ENCODE results near the gene FHL3. TPM values are rescaled to one million over a fixed set of nuclear protein-coding genes. Genes with fewer than 3 reads are reported as not detected.
A peak's percentile ranks its signal among the peaks of the same experiment; 100 is the strongest.

Gene FHL3
- total and polyA plus RNA-seq, 2 experiments from 2014 or later: 28.3 to 49.0 TPM

DNA sequence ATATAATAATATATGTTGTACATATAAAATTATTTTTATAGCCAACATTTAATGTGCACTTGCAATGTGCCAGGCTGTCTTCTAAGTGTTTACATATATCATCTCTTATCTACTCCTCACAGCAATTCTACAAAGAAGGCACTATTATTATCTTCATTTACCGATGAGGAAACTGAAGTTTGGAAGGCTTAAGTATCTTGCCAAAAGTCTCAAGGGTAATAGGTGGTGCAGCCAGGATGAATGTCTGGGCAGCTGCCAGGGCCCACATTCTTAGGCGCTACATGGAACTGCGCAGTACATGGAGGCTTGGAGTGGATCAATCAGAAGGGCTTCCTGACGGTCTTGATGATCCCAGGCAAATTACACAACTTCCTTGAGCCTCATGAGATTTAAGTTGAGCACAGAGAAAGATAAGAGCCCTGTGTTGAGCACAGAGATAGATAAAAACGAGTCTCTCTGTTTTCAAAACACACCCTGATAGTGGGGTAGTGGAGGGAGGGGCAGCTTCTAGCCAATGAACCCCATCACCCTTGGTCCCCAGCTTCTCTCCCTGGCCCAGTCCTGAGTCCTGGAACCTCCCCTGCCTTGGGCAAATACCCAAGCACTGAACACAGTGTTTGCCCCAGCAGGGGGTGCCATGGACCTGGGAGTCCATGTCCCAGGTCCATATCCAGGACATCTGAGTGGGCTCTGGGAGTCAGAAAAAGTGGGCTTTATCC, 32.1 kb upstream of the FHL3 start:
- DNase-seq (ENCODE audit: low spot score): no peak
- peaks cover 6% of the 10 kb centered on the region for H3K27me3 Mint-ChIP-seq (ENCODE audit: insufficient read depth, low read depth, poor library complexity)
- no peak overlapping the region for H2AFZ ChIP-seq
- no peaks in the 10 kb centered on the region for H3F3A ChIP-seq (replicated peaks; ENCODE audit: low read depth)
- no peaks in the 10 kb centered on the region for H3K79me2 ChIP-seq (replicated peaks; ENCODE audit: insufficient read depth)
- peaks cover 4% of the 10 kb centered on the region for H3K9me3 Mint-ChIP-seq
- H3K4me1 ChIP-seq (ENCODE audit: insufficient read depth): no peaks in the 10 kb centered on the region
- peaks cover 16% of the 10 kb centered on the region for H3K4me1 Mint-ChIP-seq
- TF ChIP-seq CTCF (conservative IDR thresholded peaks at IDR 0.05; ENCODE audit: low read depth in 2 of 2) (peak in 1 of 2 experiments; percentile 53; a peak in 2 of 4 replicates), CREB1 (CRISPR knock-in tag; IDR thresholded peaks at IDR 0.05; ENCODE audit: low read depth) (no peak)
- peaks cover 27% of the 10 kb centered on the region for H3K36me3 Mint-ChIP-seq (ENCODE audit: low read depth)
- H3K27ac Mint-ChIP-seq: no peak overlapping the region
- H3K27me3 ChIP-seq (ENCODE audit: insufficient read depth): no peaks in the 10 kb centered on the region
- no peak overlapping the region for H3K27ac ChIP-seq (ENCODE audit: low read depth)
- H3K4me3 Mint-ChIP-seq: no peak overlapping the region
- H4K20me1 ChIP-seq (replicated peaks; ENCODE audit: insufficient read depth): no peaks in the 10 kb centered on the region; the same call in 1 of the 2 replicates
- H3K36me3 ChIP-seq (ENCODE audit: insufficient read depth): no peaks in the 10 kb centered on the region
- ATAC-seq: no peak
- no peak overlapping the region for H3K4me2 ChIP-seq
- no peak overlapping the region for H3K4me3 ChIP-seq
- no peaks in the 10 kb centered on the region; the same call in 1 of the 2 replicates for H3K9me2 ChIP-seq (ENCODE audit: insufficient read depth)

- peaks cover 14% of the 10 kb centered on the region for H3K36me3 Mint-ChIP-seq (ENCODE audit: low read depth)
- TF ChIP-seq ZNF331 (CRISPR knock-in tag; IDR thresholded peaks at IDR 0.05; ENCODE audit: low read depth) (no peak), CREB1 (CRISPR knock-in tag; IDR thresholded peaks at IDR 0.05; ENCODE audit: low read depth) (no peak), POLR2AphosphoS5 (IDR thresholded peaks at IDR 0.05; ENCODE audit: low read depth) (no peak), JUNB (IDR thresholded peaks at IDR 0.05; ENCODE audit: unreplicated experiment) (no peak), STAT1 (IDR thresholded peaks at IDR 0.05; ENCODE audit: unreplicated experiment) (no peak), NANOG (IDR thresholded peaks at IDR 0.05; ENCODE audit: borderline replicate concordance) (no peak), ZNF114 (CRISPR knock-in tag; IDR thresholded peaks at IDR 0.05) (no peak), EZH2 (IDR thresholded peaks at IDR 0.05; ENCODE audit: low read depth, unreplicated experiment) (no peak)
- TF ChIP-seq, protein P1, sequence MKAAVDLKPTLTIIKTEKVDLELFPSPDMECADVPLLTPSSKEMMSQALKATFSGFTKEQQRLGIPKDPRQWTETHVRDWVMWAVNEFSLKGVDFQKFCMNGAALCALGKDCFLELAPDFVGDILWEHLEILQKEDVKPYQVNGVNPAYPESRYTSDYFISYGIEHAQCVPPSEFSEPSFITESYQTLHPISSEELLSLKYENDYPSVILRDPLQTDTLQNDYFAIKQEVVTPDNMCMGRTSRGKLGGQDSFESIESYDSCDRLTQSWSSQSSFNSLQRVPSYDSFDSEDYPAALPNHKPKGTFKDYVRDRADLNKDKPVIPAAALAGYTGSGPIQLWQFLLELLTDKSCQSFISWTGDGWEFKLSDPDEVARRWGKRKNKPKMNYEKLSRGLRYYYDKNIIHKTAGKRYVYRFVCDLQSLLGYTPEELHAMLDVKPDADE (IDR thresholded peaks at IDR 0.05): no peak
- TF ChIP-seq, protein P2, sequence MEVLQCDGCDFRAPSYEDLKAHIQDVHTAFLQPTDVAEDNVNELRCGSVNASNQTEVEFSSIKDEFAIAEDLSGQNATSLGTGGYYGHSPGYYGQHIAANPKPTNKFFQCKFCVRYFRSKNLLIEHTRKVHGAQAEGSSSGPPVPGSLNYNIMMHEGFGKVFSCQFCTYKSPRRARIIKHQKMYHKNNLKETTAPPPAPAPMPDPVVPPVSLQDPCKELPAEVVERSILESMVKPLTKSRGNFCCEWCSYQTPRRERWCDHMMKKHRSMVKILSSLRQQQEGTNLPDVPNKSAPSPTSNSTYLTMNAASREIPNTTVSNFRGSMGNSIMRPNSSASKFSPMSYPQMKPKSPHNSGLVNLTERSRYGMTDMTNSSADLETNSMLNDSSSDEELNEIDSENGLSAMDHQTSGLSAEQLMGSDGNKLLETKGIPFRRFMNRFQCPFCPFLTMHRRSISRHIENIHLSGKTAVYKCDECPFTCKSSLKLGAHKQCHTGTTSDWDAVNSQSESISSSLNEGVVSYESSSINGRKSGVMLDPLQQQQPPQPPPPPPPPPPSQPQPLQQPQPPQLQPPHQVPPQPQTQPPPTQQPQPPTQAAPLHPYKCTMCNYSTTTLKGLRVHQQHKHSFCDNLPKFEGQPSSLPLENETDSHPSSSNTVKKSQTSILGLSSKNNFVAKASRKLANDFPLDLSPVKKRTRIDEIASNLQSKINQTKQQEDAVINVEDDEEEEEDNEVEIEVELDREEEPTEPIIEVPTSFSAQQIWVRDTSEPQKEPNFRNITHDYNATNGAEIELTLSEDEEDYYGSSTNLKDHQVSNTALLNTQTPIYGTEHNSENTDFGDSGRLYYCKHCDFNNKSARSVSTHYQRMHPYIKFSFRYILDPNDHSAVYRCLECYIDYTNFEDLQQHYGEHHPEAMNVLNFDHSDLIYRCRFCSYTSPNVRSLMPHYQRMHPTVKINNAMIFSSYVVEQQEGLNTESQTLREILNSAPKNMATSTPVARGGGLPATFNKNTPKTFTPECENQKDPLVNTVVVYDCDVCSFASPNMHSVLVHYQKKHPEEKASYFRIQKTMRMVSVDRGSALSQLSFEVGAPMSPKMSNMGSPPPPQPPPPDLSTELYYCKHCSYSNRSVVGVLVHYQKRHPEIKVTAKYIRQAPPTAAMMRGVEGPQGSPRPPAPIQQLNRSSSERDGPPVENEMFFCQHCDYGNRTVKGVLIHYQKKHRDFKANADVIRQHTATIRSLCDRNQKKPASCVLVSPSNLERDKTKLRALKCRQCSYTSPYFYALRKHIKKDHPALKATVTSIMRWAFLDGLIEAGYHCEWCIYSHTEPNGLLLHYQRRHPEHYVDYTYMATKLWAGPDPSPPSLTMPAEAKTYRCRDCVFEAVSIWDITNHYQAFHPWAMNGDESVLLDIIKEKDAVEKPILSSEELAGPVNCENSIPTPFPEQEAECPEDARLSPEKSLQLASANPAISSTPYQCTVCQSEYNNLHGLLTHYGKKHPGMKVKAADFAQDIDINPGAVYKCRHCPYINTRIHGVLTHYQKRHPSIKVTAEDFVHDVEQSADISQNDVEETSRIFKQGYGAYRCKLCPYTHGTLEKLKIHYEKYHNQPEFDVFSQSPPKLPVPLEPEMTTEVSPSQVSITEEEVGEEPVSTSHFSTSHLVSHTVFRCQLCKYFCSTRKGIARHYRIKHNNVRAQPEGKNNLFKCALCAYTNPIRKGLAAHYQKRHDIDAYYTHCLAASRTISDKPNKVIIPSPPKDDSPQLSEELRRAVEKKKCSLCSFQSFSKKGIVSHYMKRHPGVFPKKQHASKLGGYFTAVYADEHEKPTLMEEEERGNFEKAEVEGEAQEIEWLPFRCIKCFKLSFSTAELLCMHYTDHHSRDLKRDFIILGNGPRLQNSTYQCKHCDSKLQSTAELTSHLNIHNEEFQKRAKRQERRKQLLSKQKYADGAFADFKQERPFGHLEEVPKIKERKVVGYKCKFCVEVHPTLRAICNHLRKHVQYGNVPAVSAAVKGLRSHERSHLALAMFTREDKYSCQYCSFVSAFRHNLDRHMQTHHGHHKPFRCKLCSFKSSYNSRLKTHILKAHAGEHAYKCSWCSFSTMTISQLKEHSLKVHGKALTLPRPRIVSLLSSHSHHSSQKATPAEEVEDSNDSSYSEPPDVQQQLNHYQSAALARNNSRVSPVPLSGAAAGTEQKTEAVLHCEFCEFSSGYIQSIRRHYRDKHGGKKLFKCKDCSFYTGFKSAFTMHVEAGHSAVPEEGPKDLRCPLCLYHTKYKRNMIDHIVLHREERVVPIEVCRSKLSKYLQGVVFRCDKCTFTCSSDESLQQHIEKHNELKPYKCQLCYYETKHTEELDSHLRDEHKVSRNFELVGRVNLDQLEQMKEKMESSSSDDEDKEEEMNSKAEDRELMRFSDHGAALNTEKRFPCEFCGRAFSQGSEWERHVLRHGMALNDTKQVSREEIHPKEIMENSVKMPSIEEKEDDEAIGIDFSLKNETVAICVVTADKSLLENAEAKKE (CRISPR knock-in tag; IDR thresholded peaks at IDR 0.05): no peak
These were observed 29.6 kb upstream of the FHL3 start for GRCh38 chr1:38034871-38035270.

More at GRCh38 chr1:38034871-38035270, 29.6 kb upstream of the FHL3 start:
- Mint-ChIP-seq H3K9me3 (peaks cover 4% of the 10 kb centered on the region), H3K27ac (no peak overlapping the region), H3K4me1 (peaks cover 15% of the 10 kb centered on the region), H3K27me3 (ENCODE audit: insufficient read depth, low read depth, poor library complexity) (peaks cover 7% of the 10 kb centered on the region), H3K4me3 (no peak overlapping the region)
- DNase-seq (ENCODE audit: low spot score) (no peak), ATAC-seq (no peak)
- Histone ChIP-seq H2AFZ (no peak overlapping the region), H4K20me1 (replicated peaks; ENCODE audit: insufficient read depth) (no peaks in the 10 kb centered on the region), H3K4me1 (ENCODE audit: insufficient read depth) (peaks cover 10% of the 10 kb centered on the region), H3K9me2 (ENCODE audit: insufficient read depth) (no peaks in the 10 kb centered on the region; the same call in 1 of the 2 replicates), H3K27me3 (ENCODE audit: insufficient read depth) (no peaks in the 10 kb centered on the region), H3K4me3 (no peak overlapping the region), H3K79me2 (replicated peaks; ENCODE audit: insufficient read depth) (no peaks in the 10 kb centered on the region), H3F3A (replicated peaks; ENCODE audit: low read depth) (0 out of 2 replicates have a peak, but pooled peaks cover 2% of the 10 kb centered on the region), H3K27ac (ENCODE audit: low read depth) (no peak overlapping the region), H3K36me3 (ENCODE audit: insufficient read depth) (no peaks in the 10 kb centered on the region), H3K4me2 (no peak overlapping the region)

Data from GM23338 (cell line).